ENCODE data around the gene CSNK1G2. TPM values are rescaled to one million over a fixed set of nuclear protein-coding genes. Genes with fewer than 3 reads are reported as not detected.

Gene CSNK1G2
- total RNA-seq, 1 experiment from 2014 or later, result 59.2 TPM

GRCh38 chr19:2011169-2011568 is 70.2 kb downstream of the CSNK1G2 start:
- intact Hi-C loops (cut with micrococcal nuclease; ENCODE audit: unreplicated experiment), result no loop called here
- TF ChIP-seq, protein P1, sequence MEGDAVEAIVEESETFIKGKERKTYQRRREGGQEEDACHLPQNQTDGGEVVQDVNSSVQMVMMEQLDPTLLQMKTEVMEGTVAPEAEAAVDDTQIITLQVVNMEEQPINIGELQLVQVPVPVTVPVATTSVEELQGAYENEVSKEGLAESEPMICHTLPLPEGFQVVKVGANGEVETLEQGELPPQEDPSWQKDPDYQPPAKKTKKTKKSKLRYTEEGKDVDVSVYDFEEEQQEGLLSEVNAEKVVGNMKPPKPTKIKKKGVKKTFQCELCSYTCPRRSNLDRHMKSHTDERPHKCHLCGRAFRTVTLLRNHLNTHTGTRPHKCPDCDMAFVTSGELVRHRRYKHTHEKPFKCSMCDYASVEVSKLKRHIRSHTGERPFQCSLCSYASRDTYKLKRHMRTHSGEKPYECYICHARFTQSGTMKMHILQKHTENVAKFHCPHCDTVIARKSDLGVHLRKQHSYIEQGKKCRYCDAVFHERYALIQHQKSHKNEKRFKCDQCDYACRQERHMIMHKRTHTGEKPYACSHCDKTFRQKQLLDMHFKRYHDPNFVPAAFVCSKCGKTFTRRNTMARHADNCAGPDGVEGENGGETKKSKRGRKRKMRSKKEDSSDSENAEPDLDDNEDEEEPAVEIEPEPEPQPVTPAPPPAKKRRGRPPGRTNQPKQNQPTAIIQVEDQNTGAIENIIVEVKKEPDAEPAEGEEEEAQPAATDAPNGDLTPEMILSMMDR (IDR thresholded peaks at IDR 0.05; ENCODE audit: unreplicated experiment), result no peak
- BruUV-seq (replicated peaks), result no TSS peak
- peaks cover 28% of the 10 kb centered on the region for H3K36me3 Mint-ChIP-seq (ENCODE audit: insufficient read depth, unreplicated experiment)
- no peak overlapping the region for H3K4me3 Mint-ChIP-seq (ENCODE audit: low read depth, unreplicated experiment)
- no peaks in the 10 kb centered on the region for H3K4me1 Mint-ChIP-seq (ENCODE audit: low read depth, unreplicated experiment)
- no peak for DNase-seq
- H3K27me3 Mint-ChIP-seq (ENCODE audit: unreplicated experiment), result no peaks in the 10 kb centered on the region
- CTCF ChIA-PET, result no interaction called here
- H3K27ac Mint-ChIP-seq (ENCODE audit: unreplicated experiment), result no peak overlapping the region
- no peaks in the 10 kb centered on the region for H3K9me3 Mint-ChIP-seq (ENCODE audit: low read depth, unreplicated experiment)

DNA sequence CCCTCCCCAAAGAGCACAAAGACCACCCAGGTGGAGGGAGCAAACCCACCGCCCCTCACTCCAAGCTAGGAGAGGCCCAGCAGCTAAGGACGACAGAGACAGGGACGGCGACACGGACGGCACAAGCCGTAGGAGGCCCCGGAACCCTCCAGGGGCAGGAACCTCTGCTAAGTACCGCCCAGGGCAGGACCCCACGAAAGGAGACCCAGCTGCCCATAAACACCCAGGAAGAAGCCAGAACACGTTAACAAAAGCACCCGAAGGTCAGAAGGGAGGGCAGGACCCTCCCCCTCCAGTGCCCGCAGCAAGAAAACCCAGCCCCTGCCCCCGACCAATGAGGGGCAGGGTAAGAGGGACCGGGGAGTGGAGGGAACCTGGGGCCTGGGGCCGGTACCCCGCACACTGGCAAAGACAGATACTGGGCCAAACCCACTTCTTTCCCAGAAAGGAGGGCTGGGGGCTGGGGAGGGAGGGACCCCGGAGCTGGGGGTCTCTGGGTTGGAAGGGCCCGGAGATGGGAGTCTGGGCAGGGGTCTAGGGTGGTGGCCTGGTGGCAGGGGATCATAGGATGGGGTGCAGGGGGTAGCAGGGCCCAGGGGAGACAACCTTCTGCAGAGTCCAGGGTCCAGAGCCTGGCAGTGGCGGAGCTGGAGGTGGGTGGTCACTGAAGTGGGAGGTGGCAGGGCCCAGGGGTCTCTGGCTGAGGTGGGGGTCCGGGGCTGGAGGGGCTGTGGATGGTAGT is 72.1 kb downstream of the CSNK1G2 start:
- H3K27ac Mint-ChIP-seq (ENCODE audit: unreplicated experiment), result no peak overlapping the region
- intact Hi-C loops (cut with micrococcal nuclease; ENCODE audit: unreplicated experiment), result no loop called here
- TF ChIP-seq, protein P1 (IDR thresholded peaks at IDR 0.05; ENCODE audit: unreplicated experiment), result no peak
- no peaks in the 10 kb centered on the region for H3K9me3 Mint-ChIP-seq (ENCODE audit: low read depth, unreplicated experiment)
- no peaks in the 10 kb centered on the region for H3K4me1 Mint-ChIP-seq (ENCODE audit: low read depth, unreplicated experiment)
- no peaks in the 10 kb centered on the region for H3K27me3 Mint-ChIP-seq (ENCODE audit: unreplicated experiment)
- H3K36me3 Mint-ChIP-seq (ENCODE audit: insufficient read depth, unreplicated experiment), result peaks cover 31% of the 10 kb centered on the region
- BruUV-seq (replicated peaks), result no TSS peak
- no peak for DNase-seq
- CTCF ChIA-PET, result no interaction called here
- H3K4me3 Mint-ChIP-seq (ENCODE audit: low read depth, unreplicated experiment), result peak overlapping the region; percentile 70

DNA sequence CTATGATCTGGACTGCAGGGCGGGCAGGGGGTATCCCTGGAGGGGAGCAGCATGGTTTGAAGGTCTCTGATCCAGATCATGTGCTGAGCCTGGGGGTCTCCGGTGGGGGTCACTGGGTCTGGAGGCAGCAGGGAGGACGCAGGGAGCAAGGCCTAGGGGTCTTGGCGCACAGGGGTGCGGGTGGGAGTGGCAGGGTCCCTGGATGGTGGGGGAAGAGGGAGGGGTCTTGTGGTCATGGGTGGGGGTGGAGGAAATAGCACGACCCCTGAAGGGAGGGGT is 72.7 kb downstream of the CSNK1G2 start:
- DNase-seq, result no peak
- no peak overlapping the region for H3K27ac Mint-ChIP-seq (ENCODE audit: unreplicated experiment)
- no peaks in the 10 kb centered on the region for H3K9me3 Mint-ChIP-seq (ENCODE audit: low read depth, unreplicated experiment)
- H3K4me3 Mint-ChIP-seq (ENCODE audit: low read depth, unreplicated experiment), result peak overlapping the region; percentile 70
- CTCF ChIA-PET, result no interaction called here
- TF ChIP-seq, protein P1 (IDR thresholded peaks at IDR 0.05; ENCODE audit: unreplicated experiment), result no peak
- intact Hi-C loops (cut with micrococcal nuclease; ENCODE audit: unreplicated experiment), result no loop called here
- H3K36me3 Mint-ChIP-seq (ENCODE audit: insufficient read depth, unreplicated experiment), result peaks cover 31% of the 10 kb centered on the region
- H3K4me1 Mint-ChIP-seq (ENCODE audit: low read depth, unreplicated experiment), result no peaks in the 10 kb centered on the region
- BruUV-seq (replicated peaks), result no TSS peak
- H3K27me3 Mint-ChIP-seq (ENCODE audit: unreplicated experiment), result no peaks in the 10 kb centered on the region

GRCh38 chr19:2014131-2014571 is 73.2 kb downstream of the CSNK1G2 start:
- no TSS peak for BruUV-seq (replicated peaks)
- DNase-seq, result no peak
- H3K36me3 Mint-ChIP-seq (ENCODE audit: insufficient read depth, unreplicated experiment), result peaks cover 31% of the 10 kb centered on the region
- no peaks in the 10 kb centered on the region for H3K4me1 Mint-ChIP-seq (ENCODE audit: low read depth, unreplicated experiment)
- H3K27me3 Mint-ChIP-seq (ENCODE audit: unreplicated experiment), result no peaks in the 10 kb centered on the region
- intact Hi-C loops (cut with micrococcal nuclease; ENCODE audit: unreplicated experiment), result no loop called here
- TF ChIP-seq, protein P1 (IDR thresholded peaks at IDR 0.05; ENCODE audit: unreplicated experiment), result no peak
- H3K4me3 Mint-ChIP-seq (ENCODE audit: low read depth, unreplicated experiment), result peak overlapping the region; percentile 70
- no peaks in the 10 kb centered on the region for H3K9me3 Mint-ChIP-seq (ENCODE audit: low read depth, unreplicated experiment)
- no peak overlapping the region for H3K27ac Mint-ChIP-seq (ENCODE audit: unreplicated experiment)
- CTCF ChIA-PET, result no interaction called here
